ENCODE measurements around the gene TOP1. TPM values are rescaled to one million over a fixed set of nuclear protein-coding genes. Genes with fewer than 3 reads are reported as not detected.

Gene TOP1
- total RNA-seq, 1 experiment from 2014 or later, result 29.1 TPM

DNA sequence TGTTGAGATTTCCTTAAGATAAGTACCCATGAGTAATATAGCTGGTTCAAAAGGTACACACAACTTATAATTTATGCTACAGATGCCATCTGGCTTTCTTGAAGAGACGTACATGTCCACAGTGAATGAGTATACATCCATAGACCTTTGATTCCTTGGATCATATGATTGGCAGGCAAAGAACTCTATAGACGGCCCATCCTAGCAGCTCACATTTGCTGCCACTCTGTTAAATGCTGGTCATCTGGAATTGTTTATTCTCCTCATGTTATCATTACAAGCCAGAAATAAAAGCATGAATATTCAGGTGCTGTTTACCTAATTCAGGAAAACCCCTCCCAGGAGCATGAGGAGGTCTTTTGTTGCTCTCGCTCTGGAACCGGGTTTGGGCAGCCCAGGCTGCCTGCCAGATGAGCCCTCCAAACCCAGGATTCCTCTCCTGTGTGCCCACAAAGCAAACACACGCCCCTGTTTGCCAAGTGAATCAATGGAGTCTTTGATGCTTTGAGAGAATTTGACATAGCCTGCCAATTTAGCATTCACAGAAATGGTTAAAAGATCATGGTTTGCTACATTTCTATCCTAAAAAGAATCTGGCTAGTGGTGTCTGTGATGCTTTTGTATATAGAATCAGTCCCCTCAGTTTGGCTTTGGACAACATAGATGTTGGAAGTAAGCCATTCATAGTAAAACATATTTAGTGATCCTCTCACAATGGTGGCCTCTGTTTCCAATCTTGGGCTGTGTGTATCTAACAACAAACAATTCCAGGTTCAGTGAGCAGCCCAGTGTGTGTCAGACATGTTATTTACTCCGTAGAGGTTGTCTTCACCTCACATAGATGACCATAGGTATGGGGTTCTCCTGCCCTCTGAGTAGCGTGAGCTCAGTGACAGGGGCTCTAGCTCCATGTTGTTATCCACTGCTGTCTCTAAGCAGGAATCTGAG is 91.3 kb downstream of the TOP1 start:
- DNase-seq (peak; percentile 86), ATAC-seq (peak; percentile 78)
- Histone ChIP-seq H3K9me2 (replicated peaks; ENCODE audit: low read length) (no peaks in the 10 kb centered on the region), H4K20me1 (ENCODE audit: low read length) (0 out of 2 replicates have a peak, but pooled peaks cover 2% of the 10 kb centered on the region), H3K79me2 (ENCODE audit: low read length) (no peaks in the 10 kb centered on the region), H3K4me3 (ENCODE audit: low read length) (no peak overlapping the region), H3K36me3 (ENCODE audit: low read depth, low read length) (peaks cover 76% of the 10 kb centered on the region), H3K9ac (ENCODE audit: low read length) (peak overlapping the region; percentile 15), H3K27me3 (ENCODE audit: low read length) (no peaks in the 10 kb centered on the region), H3F3A (ENCODE audit: low read length, unreplicated experiment) (peaks cover 14% of the 10 kb centered on the region), H3K4me1 (ENCODE audit: insufficient read depth, low read length) (peaks cover 31% of the 10 kb centered on the region), H3K4me2 (ENCODE audit: low read length) (peak overlapping the region; percentile 19), H2AFZ (ENCODE audit: low read length) (no peak overlapping the region), H3K27ac (ENCODE audit: low read length) (peak overlapping the region; percentile 74), H3K9me3 (ENCODE audit: low read length) (no peaks in the 10 kb centered on the region)
- CTCF ChIA-PET, result interaction anchor here (0.9 kb wide), 1 partner anchor 153 kb away, joined by 5 read pairs; no protein-coding TSS in a partner anchor
- POLR2A ChIA-PET (ENCODE audit: unreplicated experiment), result interaction anchor here (0.6 kb wide), 1 partner anchor 496 kb away, joined by 4 read pairs; no protein-coding TSS in a partner anchor
- TF ChIP-seq EZH2 (IDR thresholded peaks at IDR 0.05; ENCODE audit: low read length, unreplicated experiment), result no peak
- TF ChIP-seq, protein P1, sequence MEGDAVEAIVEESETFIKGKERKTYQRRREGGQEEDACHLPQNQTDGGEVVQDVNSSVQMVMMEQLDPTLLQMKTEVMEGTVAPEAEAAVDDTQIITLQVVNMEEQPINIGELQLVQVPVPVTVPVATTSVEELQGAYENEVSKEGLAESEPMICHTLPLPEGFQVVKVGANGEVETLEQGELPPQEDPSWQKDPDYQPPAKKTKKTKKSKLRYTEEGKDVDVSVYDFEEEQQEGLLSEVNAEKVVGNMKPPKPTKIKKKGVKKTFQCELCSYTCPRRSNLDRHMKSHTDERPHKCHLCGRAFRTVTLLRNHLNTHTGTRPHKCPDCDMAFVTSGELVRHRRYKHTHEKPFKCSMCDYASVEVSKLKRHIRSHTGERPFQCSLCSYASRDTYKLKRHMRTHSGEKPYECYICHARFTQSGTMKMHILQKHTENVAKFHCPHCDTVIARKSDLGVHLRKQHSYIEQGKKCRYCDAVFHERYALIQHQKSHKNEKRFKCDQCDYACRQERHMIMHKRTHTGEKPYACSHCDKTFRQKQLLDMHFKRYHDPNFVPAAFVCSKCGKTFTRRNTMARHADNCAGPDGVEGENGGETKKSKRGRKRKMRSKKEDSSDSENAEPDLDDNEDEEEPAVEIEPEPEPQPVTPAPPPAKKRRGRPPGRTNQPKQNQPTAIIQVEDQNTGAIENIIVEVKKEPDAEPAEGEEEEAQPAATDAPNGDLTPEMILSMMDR (conservative IDR thresholded peaks at IDR 0.05; ENCODE audit: low read depth, low read length), result no peak
- no peak for TF ChIP-seq EZH2phosphoT487 (IDR thresholded peaks at IDR 0.05; ENCODE audit: borderline replicate concordance, low read length)
- no TSS peak for BruUV-seq (replicated peaks)
- intact Hi-C loops (cut with micrococcal nuclease), result loop anchor here (2.0 kb wide), 1 partner anchor 47 kb away; no protein-coding TSS in a partner anchor

DNA sequence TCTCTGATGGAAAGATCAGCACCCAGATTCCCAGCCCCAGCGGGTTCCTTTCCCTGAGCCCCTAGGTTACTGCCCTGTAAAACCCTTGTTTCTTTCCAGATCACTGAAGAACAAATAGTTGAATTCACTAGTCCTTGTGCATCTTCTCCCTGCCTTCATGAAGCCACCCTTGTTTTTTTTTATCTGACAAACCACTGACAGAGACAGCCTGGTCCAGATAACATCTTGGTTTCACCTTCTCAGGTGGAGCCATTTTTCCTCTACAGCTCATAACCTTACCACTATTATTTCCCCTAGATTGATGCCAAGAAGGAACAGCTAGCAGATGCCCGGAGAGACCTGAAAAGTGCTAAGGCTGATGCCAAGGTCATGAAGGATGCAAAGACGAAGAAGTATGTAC is 92.8 kb downstream of the TOP1 start:
- TF ChIP-seq EZH2 (IDR thresholded peaks at IDR 0.05; ENCODE audit: low read length, unreplicated experiment) (no peak), EZH2phosphoT487 (IDR thresholded peaks at IDR 0.05; ENCODE audit: borderline replicate concordance, low read length) (no peak)
- TF ChIP-seq, protein P1 (conservative IDR thresholded peaks at IDR 0.05; ENCODE audit: low read depth, low read length), result no peak
- ChIA-PET CTCF (no interaction called here), POLR2A (ENCODE audit: unreplicated experiment) (no interaction called here)
- Histone ChIP-seq H3K9me2 (replicated peaks; ENCODE audit: low read length) (no peaks in the 10 kb centered on the region), H3K9me3 (ENCODE audit: low read length) (no peaks in the 10 kb centered on the region), H3K36me3 (ENCODE audit: low read depth, low read length) (peaks cover 75% of the 10 kb centered on the region), H3K4me3 (ENCODE audit: low read length) (no peak overlapping the region), H3K27ac (ENCODE audit: low read length) (no peak overlapping the region), H3K27me3 (ENCODE audit: low read length) (no peaks in the 10 kb centered on the region), H2AFZ (ENCODE audit: low read length) (no peak overlapping the region), H3K4me2 (ENCODE audit: low read length) (no peak overlapping the region), H3F3A (ENCODE audit: low read length, unreplicated experiment) (peaks cover 14% of the 10 kb centered on the region), H4K20me1 (ENCODE audit: low read length) (0 out of 2 replicates have a peak, but pooled peaks cover 2% of the 10 kb centered on the region), H3K79me2 (ENCODE audit: low read length) (no peaks in the 10 kb centered on the region), H3K9ac (ENCODE audit: low read length) (no peak overlapping the region), H3K4me1 (ENCODE audit: insufficient read depth, low read length) (peaks cover 31% of the 10 kb centered on the region)
- intact Hi-C loops (cut with micrococcal nuclease), result loop anchor here (2.0 kb wide), 1 partner anchor 49 kb away; no protein-coding TSS in a partner anchor
- no peak for DNase-seq
- BruUV-seq (replicated peaks), result no TSS peak
- ATAC-seq, result no peak

Measured in PC-3 (cell line).